ENCODE measurements around the gene ADM2.

DNA sequence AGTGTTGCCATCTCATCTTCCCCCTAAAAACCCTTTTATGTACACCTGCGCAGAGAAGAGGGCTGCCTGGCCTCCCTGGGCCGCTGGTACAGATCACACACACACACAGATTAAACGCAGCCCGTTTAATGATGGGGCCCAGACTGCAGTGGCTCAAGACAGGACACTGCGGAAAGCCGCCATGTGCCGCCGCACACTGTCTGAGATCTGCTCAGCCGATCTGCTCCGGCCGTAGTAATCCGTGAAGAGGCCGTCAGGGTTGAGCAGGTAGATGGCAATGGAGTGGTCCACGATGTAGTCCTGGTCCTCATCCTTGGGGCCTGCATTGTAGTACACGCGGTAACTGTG lies 42.1 kb downstream of the ADM2 start:
- TF ChIP-seq SIN3A (IDR thresholded peaks at IDR 0.05; ENCODE audit: borderline replicate concordance, low read depth, low read length): no peak
- no peak for TF ChIP-seq IRF3 (IDR thresholded peaks at IDR 0.05; ENCODE audit: low read depth, low read length)
- no peak for TF ChIP-seq SMC3 (IDR thresholded peaks at IDR 0.05; ENCODE audit: low read depth, low read length)
- TF ChIP-seq CTCF (IDR thresholded peaks at IDR 0.05): no peak
- TF ChIP-seq POLR2AphosphoS5 (IDR thresholded peaks at IDR 0.05; ENCODE audit: low read depth, low read length): no peak
- TF ChIP-seq RFX5 (IDR thresholded peaks at IDR 0.05; ENCODE audit: low read length): no peak
- no peak for TF ChIP-seq EP300 (IDR thresholded peaks at IDR 0.05; ENCODE audit: borderline replicate concordance in 1 of 2, low read depth in 1 of 2, low read length in 1 of 2)

Measured in SK-N-SH (cell line).